RWPE2 (cell line): ENCODE measurements around the gene APOE.

Experiments used
- ATAC-seq: fragments of 200-7000 bp; cut with Tn5 transposase; 3 replicates; pipeline ENCODE4 v1.9.1; 2021; ENCODE audit warnings: low read depth
- DNase-seq: peaks from one replicate; pipeline ENCODE4 v3.0.0-alpha.2; 2020; ENCODE audit warnings: low spot score
- H3K27ac ChIP-seq: fragments of 450-650 bp; 2 replicates; pipeline ENCODE4 v1.5.1; 2017; ENCODE audit warnings: mild to moderate bottlenecking; ENCODE audit not compliant: poor library complexity, severe bottlenecking
- H3K27me3 ChIP-seq: fragments of 250-450 bp; sonication (Bioruptor Pico); 2 replicates; pipeline ENCODE4 v1.5.1; 2021; ENCODE audit warnings: mild to moderate bottlenecking, moderate library complexity; ENCODE audit not compliant: insufficient read depth, poor library complexity, severe bottlenecking
- H3K36me3 ChIP-seq: fragments of 250-450 bp; sonication (Bioruptor Pico); 2 replicates; pipeline ENCODE4 v1.5.1; 2020; ENCODE audit warnings: low read depth, mild to moderate bottlenecking, moderate library complexity
- H3K4me1 ChIP-seq: fragments of 250-450 bp; sonication (Bioruptor Pico); 2 replicates; pipeline ENCODE4 v1.5.1; 2021; ENCODE audit warnings: mild to moderate bottlenecking, moderate library complexity; ENCODE audit not compliant: insufficient read depth, poor library complexity, severe bottlenecking
- H3K4me3 ChIP-seq: fragments of 250-450 bp; sonication (Bioruptor Pico); 2 replicates; pipeline ENCODE4 v1.5.1; 2021; ENCODE audit warnings: mild to moderate bottlenecking, moderate library complexity; ENCODE audit not compliant: severe bottlenecking
- H3K9me3 ChIP-seq: fragments of 250-450 bp; sonication (Bioruptor Pico); 2 replicates; pipeline ENCODE4 v1.5.1; 2021; ENCODE audit warnings: mild to moderate bottlenecking, moderate library complexity; ENCODE audit not compliant: severe bottlenecking
- TF ChIP-seq, protein P1 (sequence below): fragments of 450-650 bp; IDR thresholded peaks from one replicate; pipeline ENCODE4 v1.5.1; 2017; ENCODE audit warnings: mild to moderate bottlenecking, moderate library complexity; ENCODE audit not compliant: poor library complexity, severe bottlenecking

Gene APOE

DNA sequence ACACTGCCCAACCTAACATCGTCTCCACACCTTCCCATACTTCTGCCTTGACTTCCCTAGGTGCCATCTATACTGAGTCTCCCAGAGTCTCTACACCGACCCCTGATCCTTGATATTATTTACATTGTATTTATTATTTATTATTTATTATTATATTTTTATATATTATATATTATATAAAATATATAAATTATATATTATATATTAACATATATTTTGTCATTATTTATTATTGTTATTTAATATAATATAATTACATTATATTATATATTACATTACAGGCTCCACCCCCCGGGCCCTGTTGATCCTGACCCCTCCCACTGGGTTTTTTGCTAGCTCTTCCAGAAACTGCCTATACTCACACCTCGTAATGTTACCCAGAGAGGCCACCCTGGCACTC, 32.9 kb upstream of the APOE start:
- TF ChIP-seq, protein P1, sequence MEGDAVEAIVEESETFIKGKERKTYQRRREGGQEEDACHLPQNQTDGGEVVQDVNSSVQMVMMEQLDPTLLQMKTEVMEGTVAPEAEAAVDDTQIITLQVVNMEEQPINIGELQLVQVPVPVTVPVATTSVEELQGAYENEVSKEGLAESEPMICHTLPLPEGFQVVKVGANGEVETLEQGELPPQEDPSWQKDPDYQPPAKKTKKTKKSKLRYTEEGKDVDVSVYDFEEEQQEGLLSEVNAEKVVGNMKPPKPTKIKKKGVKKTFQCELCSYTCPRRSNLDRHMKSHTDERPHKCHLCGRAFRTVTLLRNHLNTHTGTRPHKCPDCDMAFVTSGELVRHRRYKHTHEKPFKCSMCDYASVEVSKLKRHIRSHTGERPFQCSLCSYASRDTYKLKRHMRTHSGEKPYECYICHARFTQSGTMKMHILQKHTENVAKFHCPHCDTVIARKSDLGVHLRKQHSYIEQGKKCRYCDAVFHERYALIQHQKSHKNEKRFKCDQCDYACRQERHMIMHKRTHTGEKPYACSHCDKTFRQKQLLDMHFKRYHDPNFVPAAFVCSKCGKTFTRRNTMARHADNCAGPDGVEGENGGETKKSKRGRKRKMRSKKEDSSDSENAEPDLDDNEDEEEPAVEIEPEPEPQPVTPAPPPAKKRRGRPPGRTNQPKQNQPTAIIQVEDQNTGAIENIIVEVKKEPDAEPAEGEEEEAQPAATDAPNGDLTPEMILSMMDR, result no peak
- H3K36me3 ChIP-seq, result peaks cover 50% of the 10 kb centered on the region

DNA sequence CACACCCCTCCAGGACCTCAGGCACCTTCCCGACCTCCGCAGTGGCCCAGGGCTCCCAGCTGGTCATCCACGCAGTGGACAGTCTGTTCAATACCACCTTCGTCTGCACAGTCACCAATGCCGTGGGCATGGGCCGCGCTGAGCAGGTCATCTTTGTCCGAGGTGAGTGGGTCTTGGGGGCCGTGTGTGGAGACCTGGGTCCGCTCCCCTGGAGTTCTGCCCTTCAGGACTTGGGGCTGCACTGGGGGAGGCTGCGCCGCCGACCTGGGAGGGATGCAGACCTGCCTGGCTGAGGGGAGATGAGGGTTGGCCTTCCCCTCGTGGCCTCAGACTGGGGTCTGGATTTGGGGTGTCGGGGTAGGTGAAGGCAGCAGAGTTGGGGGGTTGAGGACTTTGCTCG, 31.3 kb upstream of the APOE start:
- ATAC-seq, result no peak

More for the DNA sequence above, 32.9 kb upstream of the APOE start:
- ATAC-seq (no peak), DNase-seq (no peak)
- Histone ChIP-seq H3K4me3 (no peak overlapping the region), H3K27me3 (no peaks in the 10 kb centered on the region), H3K4me1 (peaks cover 3% of the 10 kb centered on the region), H3K27ac (no peak overlapping the region), H3K9me3 (no peaks in the 10 kb centered on the region)

DNA sequence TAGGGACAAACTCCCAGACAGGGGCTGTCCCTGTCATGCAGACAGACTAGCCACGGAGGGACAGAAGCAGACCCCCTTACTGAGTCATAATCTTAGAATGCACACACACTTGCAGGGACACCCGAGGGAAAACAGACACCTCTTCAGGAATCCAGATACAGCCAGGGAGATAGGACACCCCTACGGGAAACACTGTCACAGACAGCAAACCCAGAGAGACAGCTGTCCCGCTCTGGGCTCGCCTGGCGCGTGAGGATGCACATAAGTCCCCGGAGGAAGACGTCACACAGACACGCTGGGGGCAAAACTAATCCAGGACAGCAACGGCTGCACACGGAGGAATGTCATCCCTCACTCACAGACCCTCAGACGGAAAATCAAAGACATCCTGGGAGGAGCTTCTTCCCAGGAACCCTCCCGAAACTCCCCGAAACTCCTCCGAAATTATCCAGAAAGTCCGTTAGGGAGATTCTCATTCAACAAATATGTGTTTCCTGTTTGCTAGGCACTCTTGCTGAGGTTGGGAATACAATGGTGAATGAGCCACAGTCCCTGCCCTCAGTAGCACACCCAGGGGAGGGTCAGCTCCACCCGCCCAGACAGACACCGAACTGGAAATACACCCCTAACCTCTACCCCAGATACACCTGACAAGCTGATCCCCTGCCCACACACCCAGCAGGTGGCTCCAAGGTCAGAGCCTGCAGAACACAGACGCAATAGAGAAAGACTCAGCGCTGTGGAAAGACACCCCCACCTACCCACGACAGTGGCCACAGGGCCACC, 29.7 kb upstream of the APOE start:
- TF ChIP-seq, protein P1, result no peak
- peak overlapping the region; percentile 39 for H3K27ac ChIP-seq
- H3K36me3 ChIP-seq, result peaks cover 50% of the 10 kb centered on the region
- H3K4me1 ChIP-seq, result peaks cover 3% of the 10 kb centered on the region
- peak; percentile 45; the same call in 2 of the 3 replicates for ATAC-seq
- DNase-seq, result no peak
- H3K4me3 ChIP-seq, result no peak overlapping the region
- no peaks in the 10 kb centered on the region for H3K27me3 ChIP-seq
- H3K9me3 ChIP-seq, result no peaks in the 10 kb centered on the region

More for the DNA sequence above, 31.3 kb upstream of the APOE start:
- Histone ChIP-seq H3K4me1 (peaks cover 3% of the 10 kb centered on the region), H3K27me3 (no peaks in the 10 kb centered on the region), H3K4me3 (no peak overlapping the region), H3K36me3 (peaks cover 50% of the 10 kb centered on the region), H3K27ac (no peak overlapping the region), H3K9me3 (no peaks in the 10 kb centered on the region)
- TF ChIP-seq, protein P1, result no peak
- DNase-seq, result no peak

DNA sequence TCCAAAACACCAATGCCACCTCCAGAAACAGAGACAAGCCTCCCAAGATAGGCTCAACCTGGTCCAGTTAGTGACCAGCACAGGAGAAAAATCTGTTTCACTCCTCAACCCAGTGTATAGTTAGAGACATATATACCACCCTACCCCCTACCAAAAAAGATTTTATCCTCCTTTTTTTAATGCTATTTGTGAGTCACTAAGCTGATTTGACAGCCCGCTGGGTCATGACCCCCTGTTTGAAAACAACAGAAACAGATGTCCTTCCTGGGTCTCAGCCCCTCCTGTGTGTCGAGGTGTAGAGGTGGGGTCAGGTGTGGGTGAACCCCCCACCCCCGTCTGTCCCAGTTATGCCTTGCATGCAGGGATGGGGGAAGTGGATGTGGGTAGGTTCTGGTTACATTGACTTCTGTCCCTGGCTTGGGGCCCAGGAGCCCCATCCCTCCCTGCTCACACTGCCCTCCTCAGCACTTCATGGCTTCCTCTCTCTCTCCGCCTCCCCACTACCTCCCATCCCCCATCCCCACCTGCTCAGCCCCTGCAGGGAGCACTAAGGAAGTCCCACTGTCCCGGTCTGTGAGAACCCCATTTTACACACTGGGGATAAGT, 28.6 kb upstream of the APOE start:
- TF ChIP-seq, protein P1, result no peak
- Histone ChIP-seq H3K4me1 (peaks cover 3% of the 10 kb centered on the region), H3K9me3 (no peaks in the 10 kb centered on the region), H3K27ac (peak overlapping the region; percentile 39), H3K4me3 (no peak overlapping the region), H3K36me3 (peaks cover 42% of the 10 kb centered on the region), H3K27me3 (no peaks in the 10 kb centered on the region)
- ATAC-seq (no peak), DNase-seq (no peak)
